Rectal smooth muscle tissue (tissue), 1 donor: ENCODE data around the gene TRIM25.

Experiments used
- H3K27ac ChIP-seq: one replicate; pipeline ENCODE4 v1.7.0; 2013; ENCODE audit warnings: low read depth, low read length, inconsistent platforms
- H3K27me3 ChIP-seq: one replicate; pipeline ENCODE4 v1.7.0; 2013; ENCODE audit warnings: low read length; ENCODE audit not compliant: control insufficient read depth, insufficient read depth
- H3K36me3 ChIP-seq: one replicate; pipeline ENCODE4 v1.7.0; 2013; ENCODE audit warnings: low read length; ENCODE audit not compliant: control insufficient read depth, insufficient read depth
- H3K4me1 ChIP-seq: one replicate; pipeline ENCODE4 v1.7.0; 2013; ENCODE audit warnings: low read length; ENCODE audit not compliant: control insufficient read depth, insufficient read depth
- H3K4me3 ChIP-seq: one replicate; pipeline ENCODE4 v1.7.0; 2013; ENCODE audit warnings: low read length
- H3K9ac ChIP-seq: one replicate; pipeline ENCODE4 v1.7.0; 2013; ENCODE audit warnings: low read length

The TRIM25 gene

DNA sequence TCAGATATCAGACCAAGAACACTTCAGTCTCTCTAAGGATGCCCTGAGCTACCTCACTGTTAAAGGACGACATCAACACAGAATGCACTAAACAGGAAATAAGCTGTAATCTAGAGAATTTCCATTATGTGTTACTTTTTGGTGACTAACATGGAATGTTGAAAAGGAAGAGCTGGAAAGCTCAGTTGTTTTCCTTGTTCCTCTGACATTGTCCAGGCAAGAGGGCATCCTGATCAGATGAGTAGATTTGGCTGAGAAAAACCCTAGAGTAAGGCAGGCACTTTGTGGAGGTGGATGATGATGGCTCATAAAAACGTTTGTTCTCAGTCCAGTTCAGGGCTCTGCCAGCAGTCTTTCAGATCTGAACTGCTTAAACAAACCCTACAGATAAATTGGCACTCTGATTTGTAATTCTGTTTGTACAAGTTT, 45.9 kb downstream of the TRIM25 start:
- H3K9ac ChIP-seq, result no peak overlapping the region
- peaks cover 6% of the 10 kb centered on the region for H3K4me1 ChIP-seq
- no peak overlapping the region for H3K27ac ChIP-seq
- no peaks in the 10 kb centered on the region for H3K27me3 ChIP-seq
- no peak overlapping the region for H3K4me3 ChIP-seq
- no peaks in the 10 kb centered on the region for H3K36me3 ChIP-seq

DNA sequence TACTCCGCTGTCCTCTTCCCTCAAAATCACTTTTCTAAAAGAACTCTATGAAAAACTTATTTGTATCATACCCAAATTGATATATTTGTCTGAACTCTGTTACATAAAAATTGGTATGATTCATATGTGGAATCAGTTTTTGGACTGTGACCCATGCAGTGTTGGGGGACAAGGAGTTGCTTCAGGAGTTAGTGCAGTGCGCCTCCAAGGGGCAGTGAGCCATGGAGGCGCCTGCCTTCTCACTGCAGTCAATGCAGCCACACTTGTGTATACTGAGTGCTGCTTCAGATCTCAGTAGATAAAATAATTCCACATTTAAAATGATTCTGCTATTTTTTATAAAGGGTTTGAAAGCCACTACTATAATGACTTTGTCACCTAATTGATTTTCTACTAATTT, 47.4 kb downstream of the TRIM25 start:
- H3K9ac ChIP-seq, result no peak overlapping the region
- H3K4me3 ChIP-seq, result no peak overlapping the region
- no peaks in the 10 kb centered on the region for H3K27me3 ChIP-seq
- H3K27ac ChIP-seq, result no peak overlapping the region
- no peaks in the 10 kb centered on the region for H3K36me3 ChIP-seq
- H3K4me1 ChIP-seq, result peaks cover 6% of the 10 kb centered on the region

DNA sequence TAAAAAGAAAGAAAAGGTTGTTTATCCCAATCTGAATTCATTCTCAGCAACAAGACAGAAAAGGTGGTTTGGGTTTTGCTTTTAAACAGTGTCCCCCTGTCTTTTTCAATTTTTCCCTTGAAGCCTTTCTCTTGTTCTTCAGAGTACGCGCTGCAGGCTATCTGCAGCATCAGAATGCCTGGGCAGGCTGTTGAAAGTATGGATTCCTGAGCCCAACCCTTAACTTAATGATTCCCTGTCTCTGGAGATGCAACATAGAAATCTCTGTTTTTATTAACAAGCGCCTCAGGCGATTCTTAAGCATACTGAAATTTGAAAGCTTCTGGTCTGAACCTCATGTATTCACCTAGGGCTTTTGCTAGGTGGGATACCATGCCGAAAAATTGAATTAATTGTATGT, 47.8 kb downstream of the TRIM25 start:
- Histone ChIP-seq H3K27ac (no peak overlapping the region), H3K4me1 (peaks cover 6% of the 10 kb centered on the region), H3K4me3 (no peak overlapping the region), H3K9ac (no peak overlapping the region), H3K36me3 (no peaks in the 10 kb centered on the region), H3K27me3 (no peaks in the 10 kb centered on the region)

DNA sequence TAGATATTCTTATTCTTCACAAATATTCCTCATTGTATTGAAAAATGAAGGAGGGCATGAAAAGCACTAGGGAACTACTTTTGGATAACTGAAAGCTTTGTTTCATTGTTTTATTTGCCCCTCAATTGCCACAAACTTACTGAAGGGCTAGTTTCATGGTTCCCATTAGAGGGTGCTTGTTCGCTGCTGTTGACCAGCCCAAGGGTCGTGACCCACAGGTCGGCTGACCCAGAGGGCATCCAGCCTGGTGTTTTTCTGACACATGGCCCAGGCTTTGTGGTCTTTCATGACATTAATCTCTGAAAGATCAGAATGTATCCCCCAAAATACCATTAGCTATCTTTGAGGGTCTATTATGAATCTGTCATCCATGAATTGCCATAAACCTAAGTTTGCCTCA, 49.9 kb downstream of the TRIM25 start:
- Histone ChIP-seq H3K27ac (no peak overlapping the region), H3K4me3 (no peak overlapping the region), H3K9ac (no peak overlapping the region), H3K27me3 (no peaks in the 10 kb centered on the region), H3K36me3 (no peaks in the 10 kb centered on the region), H3K4me1 (peaks cover 6% of the 10 kb centered on the region)

GRCh38 chr17:56861899-56862298, 52.0 kb downstream of the TRIM25 start:
- no peaks in the 10 kb centered on the region for H3K4me1 ChIP-seq
- no peaks in the 10 kb centered on the region for H3K36me3 ChIP-seq
- H3K9ac ChIP-seq, result no peak overlapping the region
- H3K27me3 ChIP-seq, result no peaks in the 10 kb centered on the region
- H3K4me3 ChIP-seq, result no peak overlapping the region
- H3K27ac ChIP-seq, result no peak overlapping the region

DNA sequence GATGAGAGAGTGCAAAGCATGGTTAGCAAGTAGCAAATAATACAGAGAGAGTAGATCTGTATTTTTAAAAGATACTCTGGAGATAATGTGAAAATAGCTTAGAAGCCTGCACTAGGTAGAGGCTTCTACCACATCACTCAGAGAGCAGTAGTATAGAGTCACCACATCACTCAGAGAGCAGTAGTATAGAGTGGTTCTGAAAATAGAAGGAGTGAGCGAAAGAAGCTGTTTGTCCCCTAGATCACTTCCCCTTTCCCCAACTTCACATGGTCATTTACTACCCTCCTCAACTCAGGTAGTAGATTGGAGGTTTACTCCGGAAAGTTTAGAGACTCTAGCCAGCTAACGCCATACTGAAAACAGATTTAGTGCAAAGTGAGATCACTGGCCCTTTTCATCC, 62.8 kb downstream of the TRIM25 start:
- Histone ChIP-seq H3K4me3 (no peak overlapping the region), H3K36me3 (peaks cover 5% of the 10 kb centered on the region), H3K9ac (no peak overlapping the region), H3K27ac (no peak overlapping the region), H3K4me1 (no peaks in the 10 kb centered on the region), H3K27me3 (no peaks in the 10 kb centered on the region)

GRCh38 chr17:56850591-56850990, 63.3 kb downstream of the TRIM25 start:
- Histone ChIP-seq H3K4me1 (no peaks in the 10 kb centered on the region), H3K27me3 (no peaks in the 10 kb centered on the region), H3K4me3 (no peak overlapping the region), H3K9ac (no peak overlapping the region), H3K36me3 (peaks cover 5% of the 10 kb centered on the region), H3K27ac (no peak overlapping the region)

DNA sequence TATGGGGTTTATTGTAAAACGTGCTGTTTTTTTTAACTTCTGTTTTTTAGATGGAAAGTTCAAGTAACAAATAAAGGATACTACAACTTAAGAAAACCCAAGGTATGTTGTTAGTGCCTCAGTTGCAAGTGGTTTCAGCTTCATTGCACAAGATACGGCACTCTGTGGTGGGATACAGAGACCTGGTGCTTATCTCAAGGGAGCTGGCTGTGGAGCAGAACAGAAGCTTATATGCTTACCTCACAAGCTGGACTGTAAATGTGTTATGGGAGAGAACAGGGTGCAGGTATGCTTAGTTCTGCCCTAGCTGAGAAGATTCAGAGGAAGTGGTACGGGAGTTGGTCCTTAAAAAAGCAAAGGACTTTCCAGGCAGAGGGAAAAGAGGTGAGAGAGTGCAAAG, 64.7 kb downstream of the TRIM25 start:
- Histone ChIP-seq H3K4me3 (no peak overlapping the region), H3K9ac (no peak overlapping the region), H3K36me3 (peaks cover 5% of the 10 kb centered on the region), H3K4me1 (no peaks in the 10 kb centered on the region), H3K27ac (no peak overlapping the region), H3K27me3 (no peaks in the 10 kb centered on the region)

- no peak overlapping the region for H3K4me3 ChIP-seq
- no peak overlapping the region for H3K9ac ChIP-seq
- H3K27ac ChIP-seq, result no peak overlapping the region
- H3K27me3 ChIP-seq, result no peaks in the 10 kb centered on the region
- H3K4me1 ChIP-seq, result no peaks in the 10 kb centered on the region
- peaks cover 5% of the 10 kb centered on the region for H3K36me3 ChIP-seq
Measured at GRCh38 chr17:56847106-56847505, 66.7 kb downstream of the TRIM25 start.

DNA sequence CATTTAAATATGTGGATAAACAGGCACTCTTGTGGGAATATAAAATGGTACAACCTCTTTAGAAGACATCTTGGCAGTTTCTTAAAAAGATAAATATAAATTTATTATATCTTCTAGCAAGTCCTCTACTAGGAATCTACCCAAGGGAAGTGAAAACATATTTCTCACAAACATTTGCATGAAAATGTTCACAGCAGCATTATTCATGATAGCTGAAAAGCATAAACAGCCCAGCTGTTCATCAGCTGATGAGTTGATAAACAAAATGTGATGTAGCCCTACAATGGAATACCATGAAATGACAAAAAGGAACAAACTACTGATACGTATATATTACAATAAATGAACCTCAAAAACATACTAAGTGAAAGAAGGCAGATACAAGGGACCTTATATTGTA, 67.9 kb downstream of the TRIM25 start:
- Histone ChIP-seq H3K36me3 (peaks cover 5% of the 10 kb centered on the region), H3K27me3 (no peaks in the 10 kb centered on the region), H3K27ac (no peak overlapping the region), H3K9ac (no peak overlapping the region), H3K4me1 (no peaks in the 10 kb centered on the region), H3K4me3 (no peak overlapping the region)

GRCh38 chr17:56842577-56842976, 71.3 kb downstream of the TRIM25 start:
- no peak overlapping the region for H3K4me3 ChIP-seq

GRCh38 chr17:56838687-56839086, 75.2 kb downstream of the TRIM25 start:
- H3K36me3 ChIP-seq, result no peaks in the 10 kb centered on the region
- H3K9ac ChIP-seq, result no peak overlapping the region
- H3K27me3 ChIP-seq, result no peaks in the 10 kb centered on the region
- peaks cover 4% of the 10 kb centered on the region for H3K4me1 ChIP-seq
- H3K27ac ChIP-seq, result no peak overlapping the region
- no peak overlapping the region for H3K4me3 ChIP-seq

More at GRCh38 chr17:56842577-56842976, 71.3 kb downstream of the TRIM25 start:
- Histone ChIP-seq H3K27ac (no peak overlapping the region), H3K36me3 (peaks cover 1% of the 10 kb centered on the region), H3K27me3 (no peaks in the 10 kb centered on the region), H3K4me1 (peaks cover 2% of the 10 kb centered on the region), H3K9ac (no peak overlapping the region)
